ENCODE data around the gene CCDC92. TPM values are rescaled to one million over a fixed set of nuclear protein-coding genes. Genes with fewer than 3 reads are reported as not detected.

Gene CCDC92
- total RNA-seq, 1 donor from 2014 or later = 55.1 TPM

DNA sequence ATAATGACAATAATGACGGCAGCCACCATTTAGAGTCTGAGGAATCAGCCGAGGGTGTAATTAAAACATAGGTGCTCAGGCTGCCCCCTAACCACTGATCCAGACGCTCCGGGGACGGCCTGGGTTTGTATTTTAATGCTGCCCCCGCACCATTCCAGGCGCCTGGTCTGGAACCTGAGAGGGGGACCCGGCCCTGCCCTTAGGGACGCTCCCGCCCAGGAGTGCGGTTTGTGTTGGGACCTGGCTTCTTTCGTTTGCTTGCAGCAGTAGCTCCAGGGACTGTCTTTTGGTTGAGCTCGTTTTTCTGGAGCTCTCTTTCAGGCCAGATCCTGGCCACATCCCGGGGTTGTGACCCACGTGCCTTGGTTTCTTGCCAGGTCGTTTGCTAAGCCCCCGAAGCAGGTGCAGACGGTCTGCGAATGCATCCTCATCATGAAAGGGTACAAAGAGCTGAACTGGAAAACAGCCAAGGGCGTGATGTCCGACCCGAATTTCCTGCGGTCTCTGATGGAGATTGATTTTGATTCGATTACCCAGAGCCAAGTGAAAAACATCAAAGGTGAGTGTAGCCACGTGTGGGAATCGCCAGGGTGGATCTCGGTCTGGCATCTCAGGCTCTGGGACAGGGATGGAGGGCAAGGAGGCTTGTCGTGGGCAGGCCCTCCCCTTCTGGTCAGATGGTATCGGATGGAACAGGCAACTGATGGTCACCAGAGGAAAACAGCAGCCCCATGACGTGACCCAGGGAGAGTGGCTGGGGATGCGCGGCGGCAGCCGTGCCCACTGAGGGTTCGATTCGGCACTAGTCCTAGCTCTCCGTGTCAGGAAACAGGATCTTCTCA lies 63.5 kb downstream of the CCDC92 start:
- DNase-seq (ENCODE audit: low spot score in 2 of 2, unreplicated experiment in 2 of 2) = no peak
- no peak overlapping the region for H3K4me3 Mint-ChIP-seq
- TF ChIP-seq, protein P1, sequence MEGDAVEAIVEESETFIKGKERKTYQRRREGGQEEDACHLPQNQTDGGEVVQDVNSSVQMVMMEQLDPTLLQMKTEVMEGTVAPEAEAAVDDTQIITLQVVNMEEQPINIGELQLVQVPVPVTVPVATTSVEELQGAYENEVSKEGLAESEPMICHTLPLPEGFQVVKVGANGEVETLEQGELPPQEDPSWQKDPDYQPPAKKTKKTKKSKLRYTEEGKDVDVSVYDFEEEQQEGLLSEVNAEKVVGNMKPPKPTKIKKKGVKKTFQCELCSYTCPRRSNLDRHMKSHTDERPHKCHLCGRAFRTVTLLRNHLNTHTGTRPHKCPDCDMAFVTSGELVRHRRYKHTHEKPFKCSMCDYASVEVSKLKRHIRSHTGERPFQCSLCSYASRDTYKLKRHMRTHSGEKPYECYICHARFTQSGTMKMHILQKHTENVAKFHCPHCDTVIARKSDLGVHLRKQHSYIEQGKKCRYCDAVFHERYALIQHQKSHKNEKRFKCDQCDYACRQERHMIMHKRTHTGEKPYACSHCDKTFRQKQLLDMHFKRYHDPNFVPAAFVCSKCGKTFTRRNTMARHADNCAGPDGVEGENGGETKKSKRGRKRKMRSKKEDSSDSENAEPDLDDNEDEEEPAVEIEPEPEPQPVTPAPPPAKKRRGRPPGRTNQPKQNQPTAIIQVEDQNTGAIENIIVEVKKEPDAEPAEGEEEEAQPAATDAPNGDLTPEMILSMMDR (IDR thresholded peaks at IDR 0.05; ENCODE audit: unreplicated experiment) = no peak
- H3K36me3 Mint-ChIP-seq = no peaks in the 10 kb centered on the region
- no peaks in the 10 kb centered on the region for H3K9me3 Mint-ChIP-seq
- no peak overlapping the region for H3K27ac Mint-ChIP-seq
- peaks cover 3% of the 10 kb centered on the region for H3K27me3 Mint-ChIP-seq (ENCODE audit: low read depth)
- H3K4me1 Mint-ChIP-seq = peaks cover 39% of the 10 kb centered on the region

DNA sequence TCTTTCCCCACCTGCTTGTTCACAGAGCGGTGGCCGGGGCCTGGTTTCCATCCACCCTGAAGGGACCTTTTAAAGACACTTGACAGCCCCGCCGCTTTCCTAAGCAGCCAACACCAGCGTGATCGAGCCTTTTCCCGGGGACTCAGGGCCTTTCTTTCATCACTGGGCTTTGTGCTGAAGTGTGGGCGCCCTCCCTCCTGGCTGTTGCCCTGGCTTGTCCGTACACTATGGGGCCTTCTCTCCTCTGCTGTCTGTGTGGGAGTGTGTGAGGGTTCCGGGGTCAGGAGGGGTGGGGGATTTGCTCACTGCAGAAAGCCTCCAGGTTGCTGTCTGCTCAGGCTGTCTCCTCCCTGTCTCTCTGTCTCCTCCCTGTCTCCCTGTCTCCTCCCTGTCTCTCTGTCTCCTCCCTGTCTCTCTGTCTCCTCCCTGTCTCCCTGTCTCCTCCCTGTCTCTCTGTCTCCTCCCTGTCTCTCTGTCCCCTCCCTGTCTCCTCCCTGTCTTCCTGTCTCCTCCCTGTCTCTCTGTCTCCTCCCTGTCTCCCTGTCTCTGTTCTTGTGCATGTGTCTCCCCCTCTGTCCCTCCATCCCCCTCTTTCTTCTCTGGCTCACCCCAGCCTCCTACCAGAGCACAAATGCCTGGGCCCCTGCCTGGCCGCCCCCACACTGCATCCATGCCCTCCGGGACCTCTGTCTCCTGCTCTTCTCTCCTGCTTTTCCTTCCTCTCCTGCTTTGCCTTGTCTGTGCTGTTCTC lies 64.7 kb downstream of the CCDC92 start:
- Mint-ChIP-seq H3K9me3 (no peaks in the 10 kb centered on the region), H3K4me1 (peaks cover 38% of the 10 kb centered on the region), H3K36me3 (no peaks in the 10 kb centered on the region), H3K4me3 (peak overlapping the region; percentile 9), H3K27ac (peak overlapping the region; percentile 83), H3K27me3 (ENCODE audit: low read depth) (peaks cover 6% of the 10 kb centered on the region)
- TF ChIP-seq, protein P1 (IDR thresholded peaks at IDR 0.05; ENCODE audit: unreplicated experiment) = no peak
- no peak for DNase-seq (ENCODE audit: low spot score in 2 of 2, unreplicated experiment in 2 of 2)

DNA sequence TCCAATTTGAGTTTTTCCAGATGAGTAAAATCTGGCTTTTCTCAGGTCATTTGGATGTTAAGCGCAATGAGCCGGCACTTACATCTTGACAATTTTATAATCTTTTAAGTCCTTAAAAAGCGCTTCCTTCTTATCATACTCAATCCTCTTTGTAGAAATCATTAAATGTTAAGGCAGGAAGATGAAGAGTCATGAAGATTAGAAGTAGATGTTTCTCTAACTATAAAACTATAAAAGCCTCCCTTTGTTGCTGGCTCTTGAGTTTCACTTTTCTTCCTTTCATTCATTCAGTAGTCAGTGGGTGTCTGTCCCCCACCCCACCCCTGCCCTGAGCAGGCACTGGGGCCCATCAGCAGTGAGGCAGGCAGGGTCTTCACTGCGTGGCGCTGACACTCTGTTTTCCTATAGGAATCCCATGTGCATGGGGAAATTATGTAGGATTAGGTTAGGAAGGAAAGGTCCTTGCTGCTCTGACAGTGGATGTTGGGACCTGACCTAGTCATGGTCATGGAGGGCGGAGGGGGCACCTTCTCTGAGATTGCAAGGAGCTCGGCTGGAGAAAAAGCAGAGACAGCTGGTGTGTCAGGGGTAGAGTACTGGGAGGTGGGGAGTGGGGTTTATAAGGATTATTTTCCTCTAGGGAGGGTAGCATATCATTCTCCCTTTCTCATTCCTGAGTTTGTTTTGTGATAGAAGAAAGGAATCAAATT lies 65.8 kb downstream of the CCDC92 start:
- TF ChIP-seq, protein P1 (IDR thresholded peaks at IDR 0.05; ENCODE audit: unreplicated experiment) = no peak
- Mint-ChIP-seq H3K4me1 (peaks cover 33% of the 10 kb centered on the region), H3K36me3 (no peaks in the 10 kb centered on the region), H3K9me3 (no peaks in the 10 kb centered on the region), H3K4me3 (peak overlapping the region; percentile 43), H3K27ac (peak overlapping the region; percentile 83), H3K27me3 (ENCODE audit: low read depth) (peaks cover 5% of the 10 kb centered on the region)
- DNase-seq (ENCODE audit: low spot score in 2 of 2, unreplicated experiment in 2 of 2) = no peak

DNA sequence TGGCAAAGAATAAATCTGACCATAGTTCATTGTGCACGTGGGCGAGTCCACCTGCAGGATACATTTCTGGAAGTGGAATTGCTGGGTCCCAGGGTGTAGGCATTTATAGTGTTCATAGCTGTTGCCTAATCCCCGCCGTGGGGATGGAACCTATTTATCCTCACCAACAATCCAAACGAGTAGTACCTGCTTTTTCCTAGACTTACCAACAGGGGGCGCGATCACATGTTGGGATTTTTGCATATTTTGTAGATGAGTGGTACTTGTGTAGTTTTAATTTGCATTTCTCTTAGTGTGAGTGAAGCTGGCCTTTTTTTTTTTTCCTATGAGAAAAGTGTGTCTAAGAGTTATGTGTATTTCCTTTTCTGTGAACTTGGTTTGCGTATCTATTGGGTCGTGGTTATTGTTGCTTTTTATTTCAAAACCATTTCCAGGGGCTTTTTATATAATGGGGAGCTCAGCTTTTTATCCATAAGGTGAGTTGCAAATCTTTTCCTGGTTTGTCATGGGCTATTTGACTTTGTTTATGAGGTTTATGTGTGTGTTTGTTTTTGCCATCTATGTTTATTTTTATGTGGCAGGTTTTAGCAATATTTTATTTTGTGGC lies 67.2 kb downstream of the CCDC92 start:
- no peaks in the 10 kb centered on the region for H3K9me3 Mint-ChIP-seq
- DNase-seq (ENCODE audit: low spot score in 2 of 2, unreplicated experiment in 2 of 2) = no peak
- H3K4me1 Mint-ChIP-seq = peaks cover 38% of the 10 kb centered on the region
- H3K4me3 Mint-ChIP-seq = no peak overlapping the region
- peaks cover 5% of the 10 kb centered on the region for H3K27me3 Mint-ChIP-seq (ENCODE audit: low read depth)
- TF ChIP-seq, protein P1 (IDR thresholded peaks at IDR 0.05; ENCODE audit: unreplicated experiment) = peak; percentile 90
- no peaks in the 10 kb centered on the region for H3K36me3 Mint-ChIP-seq
- H3K27ac Mint-ChIP-seq = peak overlapping the region; percentile 11

DNA sequence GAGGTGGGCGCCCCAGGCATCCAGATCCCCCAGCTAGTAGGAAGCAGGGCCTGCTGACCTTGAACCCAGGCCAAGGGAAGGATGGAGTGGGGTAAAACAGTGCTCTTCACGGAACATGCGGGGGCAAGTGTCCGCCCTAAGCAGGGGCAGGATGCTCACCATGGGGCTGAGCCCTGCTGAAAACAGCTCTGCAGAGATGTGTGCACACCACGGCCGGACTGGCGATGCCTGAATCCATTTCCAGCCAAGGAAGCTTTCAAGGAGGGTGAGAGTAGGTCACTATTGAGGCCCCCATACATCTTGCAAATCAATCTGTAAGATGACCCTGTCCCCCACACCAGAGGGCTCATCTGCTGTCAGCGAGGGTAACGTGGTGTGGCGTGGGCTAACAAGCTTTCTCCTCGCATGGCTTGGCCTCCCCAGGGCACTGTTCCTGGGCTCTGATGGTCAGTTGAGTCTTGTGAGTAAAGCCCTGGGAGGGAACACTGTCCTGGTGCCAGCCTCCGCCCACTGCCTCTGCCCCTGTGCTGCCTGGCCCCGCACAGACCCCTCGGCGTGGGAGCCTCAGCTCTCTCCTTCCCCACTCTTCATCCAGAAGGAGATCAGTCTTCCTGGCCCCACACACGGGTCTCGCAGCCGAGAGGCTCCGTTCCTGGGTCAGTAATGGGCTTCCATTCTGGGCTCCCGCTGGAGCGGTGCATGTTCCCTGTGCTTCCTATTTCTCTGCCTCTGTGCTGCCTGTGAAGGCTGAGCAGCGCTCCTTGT lies 69.1 kb downstream of the CCDC92 start:
- no peak overlapping the region for H3K4me3 Mint-ChIP-seq
- H3K27ac Mint-ChIP-seq = no peak overlapping the region
- peaks cover 4% of the 10 kb centered on the region for H3K9me3 Mint-ChIP-seq
- TF ChIP-seq, protein P1 (IDR thresholded peaks at IDR 0.05; ENCODE audit: unreplicated experiment) = no peak
- H3K36me3 Mint-ChIP-seq = no peaks in the 10 kb centered on the region
- peaks cover 34% of the 10 kb centered on the region for H3K4me1 Mint-ChIP-seq
- no peak for DNase-seq (ENCODE audit: low spot score in 2 of 2, unreplicated experiment in 2 of 2)
- peaks cover 10% of the 10 kb centered on the region for H3K27me3 Mint-ChIP-seq (ENCODE audit: low read depth)
